ENCODE measurements around the gene ASB7. TPM values are rescaled to one million over a fixed set of nuclear protein-coding genes. Genes with fewer than 3 reads are reported as not detected.

Gene ASB7
- total and polyA plus RNA-seq, 7 donors, result 2.3 to 6.9 (median 5.4) TPM

DNA sequence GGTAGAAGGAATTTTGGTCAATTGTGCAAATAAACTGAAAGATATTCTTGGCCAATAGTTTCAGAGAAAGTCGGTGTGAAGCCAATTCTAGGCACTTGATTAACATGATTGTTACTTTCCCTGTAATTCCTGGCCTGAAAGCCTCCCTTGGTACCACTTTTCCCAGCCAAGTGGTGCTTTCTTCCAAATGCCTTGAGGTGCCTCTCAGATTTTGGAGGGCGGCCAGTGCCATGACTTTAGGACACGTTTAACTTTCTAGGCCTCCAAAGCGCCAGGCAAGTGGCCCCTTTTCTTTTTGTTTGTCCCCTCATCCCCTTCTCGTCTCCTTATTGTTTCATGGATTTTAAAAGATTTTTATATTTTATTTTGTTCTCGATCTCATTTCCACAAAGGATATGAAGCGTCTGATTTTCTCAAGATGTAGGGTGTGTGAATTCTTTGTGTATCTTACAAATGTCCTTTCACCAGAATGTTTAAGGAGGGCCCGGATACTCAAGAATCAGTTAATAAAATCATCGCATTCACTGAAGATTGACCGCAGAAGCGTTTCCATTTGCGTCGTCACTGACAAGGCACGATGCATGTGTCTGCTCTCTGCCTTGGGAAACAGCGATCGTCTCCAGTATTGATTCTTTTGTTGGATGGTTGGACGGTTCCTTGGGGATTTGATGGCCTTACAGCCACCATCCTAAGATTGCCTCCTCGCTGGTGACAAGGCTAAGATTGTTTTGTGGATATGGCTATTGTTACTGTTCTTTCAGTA is 87.8 kb downstream of the ASB7 start:
- DNase-seq, result no peak
- H3K27me3 ChIP-seq (ENCODE audit: insufficient read depth in 3 of 3, low read length in 2 of 3), result no peaks in the 10 kb centered on the region
- no peaks in the 10 kb centered on the region for H3K9me3 ChIP-seq
- no peaks in the 10 kb centered on the region for H3K4me1 ChIP-seq
- H3K36me3 ChIP-seq (ENCODE audit: insufficient read depth in 1 of 2, low read depth in 1 of 2), result no peaks in the 10 kb centered on the region
- intact Hi-C loops (cut with DNase I), result no loop called here
- WGBS, 3 donors, result 82 to 85% (median 85%) methylated on average over 18 of the region's 18 CpGs
- TF ChIP-seq, protein P1, sequence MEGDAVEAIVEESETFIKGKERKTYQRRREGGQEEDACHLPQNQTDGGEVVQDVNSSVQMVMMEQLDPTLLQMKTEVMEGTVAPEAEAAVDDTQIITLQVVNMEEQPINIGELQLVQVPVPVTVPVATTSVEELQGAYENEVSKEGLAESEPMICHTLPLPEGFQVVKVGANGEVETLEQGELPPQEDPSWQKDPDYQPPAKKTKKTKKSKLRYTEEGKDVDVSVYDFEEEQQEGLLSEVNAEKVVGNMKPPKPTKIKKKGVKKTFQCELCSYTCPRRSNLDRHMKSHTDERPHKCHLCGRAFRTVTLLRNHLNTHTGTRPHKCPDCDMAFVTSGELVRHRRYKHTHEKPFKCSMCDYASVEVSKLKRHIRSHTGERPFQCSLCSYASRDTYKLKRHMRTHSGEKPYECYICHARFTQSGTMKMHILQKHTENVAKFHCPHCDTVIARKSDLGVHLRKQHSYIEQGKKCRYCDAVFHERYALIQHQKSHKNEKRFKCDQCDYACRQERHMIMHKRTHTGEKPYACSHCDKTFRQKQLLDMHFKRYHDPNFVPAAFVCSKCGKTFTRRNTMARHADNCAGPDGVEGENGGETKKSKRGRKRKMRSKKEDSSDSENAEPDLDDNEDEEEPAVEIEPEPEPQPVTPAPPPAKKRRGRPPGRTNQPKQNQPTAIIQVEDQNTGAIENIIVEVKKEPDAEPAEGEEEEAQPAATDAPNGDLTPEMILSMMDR (IDR thresholded peaks at IDR 0.05), result no peak
- H3K4me3 ChIP-seq, result no peak overlapping the region
- ATAC-seq, result no peak
- no peak overlapping the region for H3K27ac ChIP-seq

DNA sequence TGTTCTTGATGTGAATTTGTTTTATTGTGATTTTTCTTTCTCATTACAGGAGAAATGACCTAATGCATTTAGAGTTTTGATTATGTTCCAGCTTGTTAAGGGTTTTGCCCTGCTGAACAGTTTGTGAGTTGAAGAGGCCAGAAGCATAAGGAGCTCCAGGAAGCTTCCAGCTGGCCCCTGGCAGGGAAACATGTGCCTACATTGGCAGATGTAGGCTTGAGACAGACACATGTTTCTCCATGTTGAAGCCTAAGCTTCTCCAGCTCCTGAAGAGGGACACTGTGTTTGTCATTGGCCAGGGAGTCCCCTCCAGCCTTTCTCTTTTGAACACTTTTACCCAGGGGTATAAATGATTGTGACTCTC is 88.4 kb downstream of the ASB7 start:
- intact Hi-C loops (cut with DNase I), result no loop called here
- no peak for DNase-seq
- Histone ChIP-seq H3K9me3 (no peaks in the 10 kb centered on the region), H3K4me3 (no peak overlapping the region), H3K36me3 (ENCODE audit: insufficient read depth in 1 of 2, low read depth in 1 of 2) (no peaks in the 10 kb centered on the region), H3K27ac (no peak overlapping the region), H3K27me3 (ENCODE audit: insufficient read depth in 3 of 3, low read length in 2 of 3) (no peaks in the 10 kb centered on the region), H3K4me1 (no peaks in the 10 kb centered on the region)
- TF ChIP-seq, protein P1 (IDR thresholded peaks at IDR 0.05), result no peak
- no peak for ATAC-seq

DNA sequence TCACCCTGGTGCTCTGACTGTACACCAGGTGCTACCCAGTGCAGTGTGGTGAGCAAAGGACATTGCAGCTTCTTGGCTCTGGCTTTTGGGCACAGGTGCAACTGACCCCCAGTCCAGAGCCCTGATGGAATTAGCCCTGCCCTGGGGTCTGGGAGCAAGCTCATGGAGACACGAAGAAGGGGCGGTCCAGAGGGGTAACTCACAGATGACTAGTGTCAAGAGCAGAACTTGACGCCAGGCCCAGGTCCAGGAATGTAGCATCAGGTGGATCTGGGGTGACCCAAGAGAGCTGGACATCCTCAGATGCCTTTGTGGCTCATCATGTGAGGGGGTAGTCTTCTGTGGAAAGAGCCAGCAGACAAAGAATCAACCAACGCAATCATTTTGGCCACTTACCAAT is 88.9 kb downstream of the ASB7 start:
- intact Hi-C loops (cut with DNase I), result no loop called here
- DNase-seq (no peak), ATAC-seq (no peak)
- TF ChIP-seq, protein P1 (IDR thresholded peaks at IDR 0.05), result no peak
- WGBS, 3 donors, result 90 to 96% (median 93%) methylated on average over 4 of the region's 4 CpGs
- Histone ChIP-seq H3K27ac (no peak overlapping the region), H3K4me1 (no peaks in the 10 kb centered on the region), H3K36me3 (ENCODE audit: insufficient read depth in 1 of 2, low read depth in 1 of 2) (no peaks in the 10 kb centered on the region), H3K4me3 (no peak overlapping the region), H3K27me3 (ENCODE audit: insufficient read depth in 3 of 3, low read length in 2 of 3) (no peaks in the 10 kb centered on the region), H3K9me3 (no peaks in the 10 kb centered on the region)

DNA sequence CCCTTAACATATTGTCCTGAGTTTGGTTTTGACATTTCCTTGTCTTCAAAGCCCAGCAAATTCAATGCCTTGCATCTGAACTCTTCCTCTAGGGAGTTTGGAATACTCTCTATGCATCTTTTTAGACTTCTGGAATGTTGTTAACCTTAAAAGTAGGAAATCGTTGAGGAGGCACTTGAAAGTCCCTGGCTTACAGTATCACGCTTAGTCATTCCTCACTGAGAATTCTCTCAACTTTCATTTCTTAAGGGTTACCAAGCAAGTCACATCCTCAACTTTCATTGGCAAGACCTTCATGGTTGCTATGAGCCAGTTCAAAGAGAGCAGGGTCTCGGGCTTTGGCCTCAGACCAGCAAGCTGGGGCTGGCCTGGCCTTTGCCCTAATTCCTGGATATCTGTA is 89.9 kb downstream of the ASB7 start:
- WGBS, 3 donors, result 85 to 91% (median 86%) methylated on average over 3 of the region's 3 CpGs
- H3K27ac ChIP-seq, result no peak overlapping the region
- no peaks in the 10 kb centered on the region for H3K9me3 ChIP-seq
- H3K27me3 ChIP-seq (ENCODE audit: insufficient read depth in 3 of 3, low read length in 2 of 3), result no peaks in the 10 kb centered on the region
- no peak for DNase-seq
- no peaks in the 10 kb centered on the region for H3K4me1 ChIP-seq
- intact Hi-C loops (cut with DNase I), result no loop called here
- TF ChIP-seq, protein P1 (IDR thresholded peaks at IDR 0.05), result no peak
- no peaks in the 10 kb centered on the region for H3K36me3 ChIP-seq (ENCODE audit: insufficient read depth in 1 of 2, low read depth in 1 of 2)
- H3K4me3 ChIP-seq, result no peak overlapping the region
- ATAC-seq, result no peak

DNA sequence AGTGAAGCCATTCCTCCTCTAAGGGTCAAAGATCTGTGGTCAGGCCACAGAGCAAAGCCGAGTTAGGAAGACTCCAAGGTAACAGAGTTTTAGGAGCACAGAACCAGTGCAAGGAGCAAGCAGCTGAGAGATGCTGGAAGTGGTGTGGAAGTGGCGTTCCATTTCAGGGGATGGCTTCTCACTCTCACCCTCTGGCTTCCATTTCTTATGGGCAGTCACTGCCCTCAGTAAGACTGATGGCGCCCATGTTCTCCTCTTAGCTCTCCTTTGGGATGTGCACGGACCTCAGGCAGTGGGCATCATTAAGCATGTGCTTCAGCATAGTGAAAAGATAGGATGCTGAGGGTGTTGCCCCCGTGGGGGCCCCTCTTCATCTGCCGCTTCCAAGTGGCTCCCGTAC is 90.3 kb downstream of the ASB7 start:
- intact Hi-C loops (cut with DNase I), result no loop called here
- DNase-seq (no peak), ATAC-seq (no peak)
- Histone ChIP-seq H3K9me3 (no peaks in the 10 kb centered on the region), H3K4me1 (no peaks in the 10 kb centered on the region), H3K36me3 (ENCODE audit: insufficient read depth in 1 of 2, low read depth in 1 of 2) (no peaks in the 10 kb centered on the region), H3K27ac (no peak overlapping the region), H3K4me3 (no peak overlapping the region), H3K27me3 (ENCODE audit: insufficient read depth in 3 of 3, low read length in 2 of 3) (no peaks in the 10 kb centered on the region)
- TF ChIP-seq, protein P1 (IDR thresholded peaks at IDR 0.05), result no peak
- WGBS, 3 donors, result 83 to 91% (median 89%) methylated on average over 7 of the region's 7 CpGs
